CD14-positive monocyte (primary cell): ENCODE data around the gene GREB1. TPM values are rescaled to one million over a fixed set of nuclear protein-coding genes. Genes with fewer than 3 reads are reported as not detected.

Experiments used
- DNase-seq, 3 donors: peaks; one replicate each; pipeline ENCODE4 v3.0.0-alpha.2; 2011 to 2022
- H2AFZ ChIP-seq: 2 replicates; pipeline ENCODE4 v1.6.0; 2012; ENCODE audit warnings: mild to moderate bottlenecking, low read depth, low read length, inconsistent platforms; ENCODE audit not compliant: insufficient read depth, poor library complexity, severe bottlenecking
- H3K27ac ChIP-seq, 2 donors: 1 replicate in 1 of 2; 2 replicates in 1 of 2; pipeline ENCODE4 v1.5.1; 2012 to 2013; ENCODE audit warnings: low read length in 2 of 2, control low read depth in 1 of 2, inconsistent platforms in 1 of 2, low read depth in 1 of 2, mild to moderate bottlenecking in 1 of 2
- H3K27me3 ChIP-seq, 2 donors: one replicate each; pipeline versions ENCODE4 v1.6.0 to v1.6.1; 2011 to 2013; ENCODE audit warnings: low read length in 2 of 2; ENCODE audit not compliant: control insufficient read depth in 2 of 2, insufficient read depth in 2 of 2
- H3K36me3 ChIP-seq, 2 donors: replicated peaks in 1 of 2; 1 replicate in 1 of 2; 2 replicates in 1 of 2; pipeline versions ENCODE4 v1.5.1 to v1.6.1; 2012 to 2013; ENCODE audit warnings: low read length in 2 of 2, control low read depth in 1 of 2, inconsistent platforms in 1 of 2, mild to moderate bottlenecking in 1 of 2; ENCODE audit not compliant: insufficient read depth in 2 of 2, control insufficient read depth in 1 of 2
- H3K4me1 ChIP-seq, 2 donors: 1 replicate in 1 of 2; 2 replicates in 1 of 2; pipeline versions ENCODE4 v1.5.1 to v1.6.1; 2012 to 2013; ENCODE audit warnings: low read length in 2 of 2, control low read depth in 1 of 2, inconsistent platforms in 1 of 2, mild to moderate bottlenecking in 1 of 2, moderate library complexity in 1 of 2; ENCODE audit not compliant: insufficient read depth in 2 of 2, control insufficient read depth in 1 of 2
- H3K4me2 ChIP-seq: replicated peaks from 2 replicates; pipeline ENCODE3; 2012; ENCODE audit warnings: low read length, moderate library complexity, mild to moderate bottlenecking; ENCODE audit not compliant: poor library complexity, severe bottlenecking; ENCODE audit errors: extremely low read depth
- H3K4me3 ChIP-seq, 3 experiments: fragments of 200-600 bp in 1 of 3; sonication (generic) in 1 of 3; replicated peaks in 1 of 3; 1 replicate in 2 of 3; 2 replicates in 1 of 3; pipeline ENCODE4 v1.5.1; 2011 to 2013; ENCODE audit warnings: low read length in 3 of 3, mild to moderate bottlenecking in 3 of 3, control low read depth in 2 of 3, low read depth in 2 of 3, inconsistent platforms in 1 of 3, moderate library complexity in 1 of 3
- H3K79me2 ChIP-seq: 2 replicates; pipeline ENCODE4 v1.6.0; 2012; ENCODE audit warnings: mild to moderate bottlenecking, control low read depth, inconsistent platforms, low read length, moderate library complexity; ENCODE audit not compliant: insufficient read depth
- H3K9ac ChIP-seq: 2 replicates; pipeline ENCODE4 v1.6.0; 2017; ENCODE audit warnings: low read length, mild to moderate bottlenecking; ENCODE audit not compliant: insufficient read depth, poor library complexity, severe bottlenecking
- H3K9me3 ChIP-seq, 2 donors: replicated peaks in 1 of 2; 1 replicate in 1 of 2; 2 replicates in 1 of 2; pipeline versions ENCODE4 v1.5.1 to v1.6.1; 2012 to 2013; ENCODE audit warnings: low read length in 2 of 2, control low read depth in 1 of 2; ENCODE audit not compliant: control insufficient read depth in 1 of 2, insufficient read depth in 1 of 2
- H4K20me1 ChIP-seq: 2 replicates; pipeline ENCODE4 v1.6.0; 2012; ENCODE audit warnings: mild to moderate bottlenecking, low read length, control low read depth, moderate library complexity; ENCODE audit not compliant: insufficient read depth
- H3K27ac Mint-ChIP-seq, 7 donors: one replicate each; pipeline ENCODE4 v1.8.0; 2020; ENCODE audit warnings: mild to moderate bottlenecking in 7 of 7, mixed read lengths in 7 of 7, moderate library complexity in 6 of 7, inconsistent platforms in 2 of 7
- H3K27me3 Mint-ChIP-seq, 3 donors: one replicate each; pipeline ENCODE4 v1.8.0; 2021 to 2022; ENCODE audit warnings: low read depth in 3 of 3, mild to moderate bottlenecking in 3 of 3, mixed read lengths in 3 of 3, moderate library complexity in 3 of 3, inconsistent platforms in 1 of 3
- H3K36me3 Mint-ChIP-seq, 2 donors: one replicate each; pipeline ENCODE4 v1.8.0; 2020; ENCODE audit warnings: mixed read lengths in 2 of 2, inconsistent platforms in 1 of 2, mild to moderate bottlenecking in 1 of 2
- H3K4me1 Mint-ChIP-seq: one replicate; pipeline ENCODE4 v1.8.0; 2020; ENCODE audit warnings: mild to moderate bottlenecking, mixed read lengths
- H3K4me3 Mint-ChIP-seq, 2 donors: one replicate each; pipeline ENCODE4 v1.8.0; 2020; ENCODE audit warnings: mild to moderate bottlenecking in 2 of 2, mixed read lengths in 2 of 2, moderate library complexity in 1 of 2
- H3K9me3 Mint-ChIP-seq, 7 donors: one replicate each; pipeline ENCODE4 v1.8.0; 2020 to 2022; ENCODE audit warnings: mixed read lengths in 7 of 7, mild to moderate bottlenecking in 6 of 7, moderate library complexity in 6 of 7, inconsistent platforms in 2 of 7
- WGBS: methylation state at CpG from one replicate; pipeline ENCODE4 v1.1.5; 2013; ENCODE audit warnings: missing lambda C conversion rate; ENCODE audit not compliant: insufficient coverage; 5-methylcytosine and 5-hydroxymethylcytosine counted together
- intact Hi-C, 2 donors: fragments of 100-400 bp; cut with micrococcal nuclease; formaldehyde crosslinking; loops; one replicate each; pipeline versions ENCODE4 v1.15.0 to v1.15.1; 2023
- polyA plus RNA-seq, 3 donors: library from polyadenylated mRNA; depleted of rRNA in 1 of 3; unstranded in 2 of 3; stranded (reverse) in 1 of 3; fragments of 300-500 nt in 2 of 3; fragments of >200 nt in 1 of 3; fragmentation: Illumina TruSeq in 2 of 3; gene quantifications; 1 replicate in 2 of 3; 2 replicates in 1 of 3; pipeline ENCODE4 v1.2.3, GENCODE V29; 2012 to 2021
- TF ChIP-seq, protein P1 (sequence below): fragments of 200-600 bp; IDR thresholded peaks from one replicate; pipeline ENCODE4 v1.8.0; 2022; ENCODE audit warnings: antibody characterized with exemption, mild to moderate bottlenecking

GREB1 gene
- polyA plus RNA-seq, 3 donors, result not detected

DNA sequence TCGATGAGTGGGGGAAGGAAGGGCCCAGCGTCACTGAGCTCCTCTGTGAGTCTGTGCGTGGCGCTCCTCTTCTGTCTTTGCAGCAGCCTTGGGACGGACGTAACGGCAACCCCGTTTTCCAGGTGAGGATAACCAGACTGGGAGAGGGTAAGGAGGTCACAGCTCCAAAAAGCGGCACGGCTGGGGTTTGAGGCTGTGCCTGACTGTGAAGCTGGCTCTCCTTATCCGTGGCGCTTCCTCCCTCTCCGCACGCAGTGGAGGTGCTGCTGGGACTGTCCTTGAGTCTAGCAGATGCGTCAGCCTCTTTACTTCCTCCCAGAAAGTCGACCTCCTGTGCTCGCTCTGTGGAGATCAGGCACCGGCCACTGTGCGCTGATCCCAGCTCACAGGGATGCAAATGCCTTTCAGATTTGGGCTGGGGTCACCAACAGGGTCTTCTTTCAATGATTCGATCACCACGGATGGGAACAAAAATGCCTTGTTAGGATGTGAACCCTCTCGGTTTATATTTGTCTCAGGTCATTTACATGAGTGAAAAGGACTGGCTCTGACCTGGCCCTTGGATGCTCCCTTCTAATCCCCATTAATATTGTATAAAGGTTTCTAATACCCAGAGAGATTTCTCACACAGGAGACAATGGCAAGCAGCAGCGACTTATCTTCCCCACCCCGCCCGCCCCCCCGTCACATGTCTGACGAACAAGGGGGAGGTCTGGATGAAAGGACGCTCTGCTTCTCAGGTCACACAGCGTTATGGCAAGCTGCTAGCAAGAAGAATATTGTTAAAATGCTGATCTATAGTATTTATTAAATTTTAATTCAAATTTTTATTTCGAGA, 37.8 kb upstream of the GREB1 start:
- H2AFZ ChIP-seq, result no peak overlapping the region
- H3K9me3 Mint-ChIP-seq, result peaks cover 0 to 3% (median 0%) of the 10 kb centered on the region in 7 donors
- peak in 1 of 3 donors; percentile 7 for DNase-seq
- no peaks in the 10 kb centered on the region for H3K36me3 ChIP-seq
- no peak overlapping the region for H3K4me3 Mint-ChIP-seq
- H3K36me3 Mint-ChIP-seq, result no peaks in the 10 kb centered on the region
- no peaks in the 10 kb centered on the region for H3K9me3 ChIP-seq
- no peaks in the 10 kb centered on the region for H4K20me1 ChIP-seq
- H3K27me3 Mint-ChIP-seq, result peaks cover 16 to 27% (median 19%) of the 10 kb centered on the region in 3 donors
- no peak overlapping the region for H3K4me3 ChIP-seq
- no peak overlapping the region for H3K9ac ChIP-seq
- no peak overlapping the region for H3K4me2 ChIP-seq
- no peaks in the 10 kb centered on the region for H3K4me1 ChIP-seq
- H3K27ac ChIP-seq, result no peak overlapping the region
- H3K4me1 Mint-ChIP-seq, result peaks cover under 1% of the 10 kb centered on the region
- H3K79me2 ChIP-seq, result no peaks in the 10 kb centered on the region
- WGBS, result 45% methylated on average over 15 of the region's 30 CpGs
- no peak overlapping the region for H3K27ac Mint-ChIP-seq
- TF ChIP-seq, protein P1, sequence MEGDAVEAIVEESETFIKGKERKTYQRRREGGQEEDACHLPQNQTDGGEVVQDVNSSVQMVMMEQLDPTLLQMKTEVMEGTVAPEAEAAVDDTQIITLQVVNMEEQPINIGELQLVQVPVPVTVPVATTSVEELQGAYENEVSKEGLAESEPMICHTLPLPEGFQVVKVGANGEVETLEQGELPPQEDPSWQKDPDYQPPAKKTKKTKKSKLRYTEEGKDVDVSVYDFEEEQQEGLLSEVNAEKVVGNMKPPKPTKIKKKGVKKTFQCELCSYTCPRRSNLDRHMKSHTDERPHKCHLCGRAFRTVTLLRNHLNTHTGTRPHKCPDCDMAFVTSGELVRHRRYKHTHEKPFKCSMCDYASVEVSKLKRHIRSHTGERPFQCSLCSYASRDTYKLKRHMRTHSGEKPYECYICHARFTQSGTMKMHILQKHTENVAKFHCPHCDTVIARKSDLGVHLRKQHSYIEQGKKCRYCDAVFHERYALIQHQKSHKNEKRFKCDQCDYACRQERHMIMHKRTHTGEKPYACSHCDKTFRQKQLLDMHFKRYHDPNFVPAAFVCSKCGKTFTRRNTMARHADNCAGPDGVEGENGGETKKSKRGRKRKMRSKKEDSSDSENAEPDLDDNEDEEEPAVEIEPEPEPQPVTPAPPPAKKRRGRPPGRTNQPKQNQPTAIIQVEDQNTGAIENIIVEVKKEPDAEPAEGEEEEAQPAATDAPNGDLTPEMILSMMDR, result no peak
- H3K27me3 ChIP-seq, result peaks cover 0 to 18% of the 10 kb centered on the region in 2 donors
- intact Hi-C loops, result no loop called here

DNA sequence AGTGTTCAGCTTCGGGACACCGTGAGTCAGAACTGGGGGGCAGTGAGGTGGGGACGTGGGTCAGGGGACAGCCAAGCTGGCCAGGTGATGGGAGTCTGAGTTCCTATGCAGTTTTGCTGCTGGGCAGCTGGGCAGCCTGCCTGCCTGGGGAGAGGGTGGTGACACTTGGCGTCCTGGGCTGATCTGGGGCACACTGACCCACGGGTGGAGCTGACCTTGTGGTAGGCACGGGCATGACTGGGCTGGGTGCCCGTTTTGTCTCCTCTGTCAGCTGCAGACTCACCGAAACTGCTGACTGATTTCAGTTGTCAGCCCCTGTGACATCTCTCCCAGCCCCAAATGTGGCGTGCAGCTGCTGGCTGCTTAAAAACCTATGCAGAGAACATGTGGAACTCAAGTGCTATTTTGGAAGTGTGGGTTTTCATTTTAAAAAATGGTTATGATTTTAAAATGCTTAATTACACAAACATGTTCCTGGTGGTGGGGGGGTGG, 35.3 kb upstream of the GREB1 start:
- intact Hi-C loops, result no loop called here
- Histone ChIP-seq H2AFZ (no peak overlapping the region), H4K20me1 (no peaks in the 10 kb centered on the region), H3K79me2 (no peaks in the 10 kb centered on the region), H3K27me3 (peaks cover 0 to 15% of the 10 kb centered on the region in 2 donors), H3K9ac (no peak overlapping the region), H3K9me3 (no peaks in the 10 kb centered on the region), H3K36me3 (no peaks in the 10 kb centered on the region), H3K4me2 (no peak overlapping the region), H3K27ac (no peak overlapping the region), H3K4me3 (no peak overlapping the region), H3K4me1 (no peaks in the 10 kb centered on the region)
- Mint-ChIP-seq H3K27me3 (peaks cover 12 to 21% (median 12%) of the 10 kb centered on the region in 3 donors), H3K4me3 (no peak overlapping the region), H3K36me3 (no peaks in the 10 kb centered on the region), H3K9me3 (peaks cover 0 to 4% (median 2%) of the 10 kb centered on the region in 7 donors), H3K27ac (peak overlapping the region in 1 of 7 donors; percentile 8), H3K4me1 (peaks cover 6% of the 10 kb centered on the region)
- DNase-seq, result no peak
- 91% methylated on average over 9 of the region's 9 CpGs for WGBS
- TF ChIP-seq, protein P1, result no peak
